ENCODE measurements around the gene DICER1. TPM values are rescaled to one million over a fixed set of nuclear protein-coding genes. Genes with fewer than 3 reads are reported as not detected.

Gene DICER1
- total RNA-seq, 1 donor from 2014 or later: 103 TPM

- FAIRE-seq: no peak
- H3K36me3 ChIP-seq (ENCODE audit: insufficient read depth, low read length): peaks cover 52% of the 10 kb centered on the region
- H3K79me2 ChIP-seq (ENCODE audit: insufficient read depth, low read length): peaks cover 9% of the 10 kb centered on the region
- no peaks in the 10 kb centered on the region for H3K27me3 ChIP-seq (ENCODE audit: insufficient read depth, low read length)
- TF ChIP-seq CTCF (IDR thresholded peaks at IDR 0.05; ENCODE audit: insufficient read depth, low read depth, low read length) (no peak), EZH2 (IDR thresholded peaks at IDR 0.05; ENCODE audit: insufficient read depth, low read length) (no peak)
- no peaks in the 10 kb centered on the region for H3K9me3 ChIP-seq (ENCODE audit: insufficient read depth, low read depth, low read length)
- H3K4me3 ChIP-seq (ENCODE audit: insufficient read depth, low read depth, low read length): no peak overlapping the region
- H3K27ac Mint-ChIP-seq (ENCODE audit: unreplicated experiment): no peak overlapping the region
- H3K9me3 Mint-ChIP-seq (ENCODE audit: unreplicated experiment): no peaks in the 10 kb centered on the region
- H4K20me1 ChIP-seq (ENCODE audit: insufficient read depth, low read length): peaks cover 9% of the 10 kb centered on the region
- no peak overlapping the region for H3K27ac ChIP-seq (ENCODE audit: low read depth, low read length)
- H3K36me3 Mint-ChIP-seq (ENCODE audit: low read depth, unreplicated experiment): peaks cover 22% of the 10 kb centered on the region
- no peak overlapping the region for H3K4me2 ChIP-seq (ENCODE audit: low read length)
- no peaks in the 10 kb centered on the region for H3K27me3 Mint-ChIP-seq (ENCODE audit: low read depth, unreplicated experiment)
- H3K4me3 Mint-ChIP-seq (ENCODE audit: unreplicated experiment): no peak overlapping the region
- H2AFZ ChIP-seq (ENCODE audit: low read depth, low read length): no peak overlapping the region
- no peak overlapping the region for H3K9ac ChIP-seq (ENCODE audit: low read length)
- no peaks in the 10 kb centered on the region for H3K4me1 ChIP-seq (ENCODE audit: insufficient read depth, low read length)
- no peaks in the 10 kb centered on the region for H3K4me1 Mint-ChIP-seq (ENCODE audit: low read depth, unreplicated experiment)
- DNase-seq (ENCODE audit: low read depth): no peak
These were observed 50.4 kb downstream of the DICER1 start for GRCh38 chr14:95106971-95107370.

GRCh38 chr14:95104911-95105310 is 52.4 kb downstream of the DICER1 start:
- H3K4me1 ChIP-seq (ENCODE audit: insufficient read depth, low read length): no peaks in the 10 kb centered on the region
- peaks cover 22% of the 10 kb centered on the region for H3K79me2 ChIP-seq (ENCODE audit: insufficient read depth, low read length)
- Mint-ChIP-seq H3K27ac (ENCODE audit: unreplicated experiment) (no peak overlapping the region), H3K4me3 (ENCODE audit: unreplicated experiment) (no peak overlapping the region), H3K36me3 (ENCODE audit: low read depth, unreplicated experiment) (peaks cover 21% of the 10 kb centered on the region), H3K27me3 (ENCODE audit: low read depth, unreplicated experiment) (no peaks in the 10 kb centered on the region), H3K4me1 (ENCODE audit: low read depth, unreplicated experiment) (no peaks in the 10 kb centered on the region), H3K9me3 (ENCODE audit: unreplicated experiment) (no peaks in the 10 kb centered on the region)
- H3K27ac ChIP-seq (ENCODE audit: low read depth, low read length): no peak overlapping the region
- FAIRE-seq (no peak), DNase-seq (ENCODE audit: low read depth) (no peak)
- H2AFZ ChIP-seq (ENCODE audit: low read depth, low read length): no peak overlapping the region
- TF ChIP-seq EZH2 (IDR thresholded peaks at IDR 0.05; ENCODE audit: insufficient read depth, low read length): no peak
- TF ChIP-seq CTCF (IDR thresholded peaks at IDR 0.05; ENCODE audit: insufficient read depth, low read depth, low read length): no peak
- no peaks in the 10 kb centered on the region for H3K9me3 ChIP-seq (ENCODE audit: insufficient read depth, low read depth, low read length)
- H3K36me3 ChIP-seq (ENCODE audit: insufficient read depth, low read length): peaks cover 47% of the 10 kb centered on the region
- H3K9ac ChIP-seq (ENCODE audit: low read length): no peak overlapping the region
- H3K27me3 ChIP-seq (ENCODE audit: insufficient read depth, low read length): no peaks in the 10 kb centered on the region
- no peak overlapping the region for H3K4me3 ChIP-seq (ENCODE audit: insufficient read depth, low read depth, low read length)
- no peak overlapping the region for H3K4me2 ChIP-seq (ENCODE audit: low read length)
- peaks cover 28% of the 10 kb centered on the region for H4K20me1 ChIP-seq (ENCODE audit: insufficient read depth, low read length)

- Mint-ChIP-seq H3K27me3 (ENCODE audit: low read depth, unreplicated experiment) (no peaks in the 10 kb centered on the region), H3K4me1 (ENCODE audit: low read depth, unreplicated experiment) (no peaks in the 10 kb centered on the region)
- no peak overlapping the region for H3K9ac ChIP-seq (ENCODE audit: low read length)
These were observed 54.7 kb downstream of the DICER1 start for GRCh38 chr14:95102680-95103044.

More at GRCh38 chr14:95102680-95103044, 54.7 kb downstream of the DICER1 start:
- H3K9me3 ChIP-seq (ENCODE audit: insufficient read depth, low read depth, low read length): no peaks in the 10 kb centered on the region
- TF ChIP-seq EZH2 (IDR thresholded peaks at IDR 0.05; ENCODE audit: insufficient read depth, low read length) (no peak), CTCF (IDR thresholded peaks at IDR 0.05; ENCODE audit: insufficient read depth, low read depth, low read length) (no peak)
- H3K36me3 ChIP-seq (ENCODE audit: insufficient read depth, low read length): peaks cover 43% of the 10 kb centered on the region
- DNase-seq (ENCODE audit: low read depth): no peak
- no peak overlapping the region for H3K4me3 ChIP-seq (ENCODE audit: insufficient read depth, low read depth, low read length)
- H2AFZ ChIP-seq (ENCODE audit: low read depth, low read length): no peak overlapping the region
- no peak overlapping the region for H3K4me2 ChIP-seq (ENCODE audit: low read length)
- no peaks in the 10 kb centered on the region for H3K27me3 ChIP-seq (ENCODE audit: insufficient read depth, low read length)
- no peak for FAIRE-seq
- peaks cover 22% of the 10 kb centered on the region for H3K79me2 ChIP-seq (ENCODE audit: insufficient read depth, low read length)
- Mint-ChIP-seq H3K9me3 (ENCODE audit: unreplicated experiment) (no peaks in the 10 kb centered on the region), H3K36me3 (ENCODE audit: low read depth, unreplicated experiment) (peaks cover 20% of the 10 kb centered on the region), H3K27ac (ENCODE audit: unreplicated experiment) (no peak overlapping the region), H3K4me3 (ENCODE audit: unreplicated experiment) (no peak overlapping the region)
- peaks cover 28% of the 10 kb centered on the region for H4K20me1 ChIP-seq (ENCODE audit: insufficient read depth, low read length)
- no peaks in the 10 kb centered on the region for H3K4me1 ChIP-seq (ENCODE audit: insufficient read depth, low read length)
- no peak overlapping the region for H3K27ac ChIP-seq (ENCODE audit: low read depth, low read length)

Measured in astrocyte (in vitro differentiated cells and primary cell).